OCI-LY7 (cell line): Measurements from ENCODE around the gene HEMGN. TPM values are rescaled to one million over a fixed set of nuclear protein-coding genes. Genes with fewer than 3 reads are reported as not detected.
A peak's percentile ranks its signal among the peaks of the same experiment; 100 is the strongest.

Source experiments
- BruUV-seq: library from RNA; stranded (reverse); fragments of 400-500 nt; replicated peaks from 2 replicates; lab custom pipeline; 2021; lab: Mats Ljungman, UMichigan
- CTCF ChIA-PET: fragments of 300-600 bp; sonication (Branson Sonifier 250); formaldehyde crosslinking; loops from one replicate; lab custom pipeline; 2022; ENCODE audit warnings: antibody characterized with exemption; ENCODE audit not compliant: unreplicated experiment; lab: Charles Lee
- POLR2A ChIA-PET: fragments of 300-600 bp; sonication (Branson Sonifier 250); formaldehyde crosslinking; loops from one replicate; lab custom pipeline; 2022; ENCODE audit warnings: antibody characterized with exemption; lab: Charles Lee
- DNase-seq: peaks from one replicate; pipeline ENCODE4 v3.0.0-alpha.2; 2015; ENCODE audit warnings: low spot score
- H2AFZ ChIP-seq: fragments of 200-600 bp; sonication (generic), shearing (Covaris generic); 2 replicates; pipeline ENCODE4 v1.6.1; 2014; ENCODE audit warnings: mild to moderate bottlenecking, antibody characterized with exemption, low read length, moderate library complexity
- H3K27ac ChIP-seq: fragments of 200-600 bp; sonication (generic); 2 replicates; pipeline ENCODE4 v1.5.1; 2014; ENCODE audit warnings: mixed run types, low read depth, mild to moderate bottlenecking, moderate library complexity, low read length, inconsistent platforms; ENCODE audit not compliant: poor library complexity, severe bottlenecking
- H3K36me3 ChIP-seq: fragments of 200-600 bp; sonication (generic); 2 replicates; pipeline ENCODE4 v1.6.1; 2014; ENCODE audit warnings: mild to moderate bottlenecking, antibody characterized with exemption, low read length, moderate library complexity, mixed read lengths; ENCODE audit not compliant: insufficient read depth
- H3K4me1 ChIP-seq: fragments of 200-600 bp; sonication (generic); 2 replicates; pipeline ENCODE4 v1.5.1; 2014; ENCODE audit warnings: mild to moderate bottlenecking, low read length; ENCODE audit not compliant: insufficient read depth, poor library complexity, severe bottlenecking
- H3K4me2 ChIP-seq: fragments of 200-600 bp; sonication (generic); 2 replicates; pipeline ENCODE4 v1.6.1; 2014; ENCODE audit warnings: mild to moderate bottlenecking, low read length
- H3K4me3 ChIP-seq: fragments of 200-600 bp; sonication (generic); 2 replicates; pipeline ENCODE4 v1.5.1; 2014; ENCODE audit warnings: mild to moderate bottlenecking, low read depth, low read length; ENCODE audit not compliant: poor library complexity, severe bottlenecking
- H3K79me2 ChIP-seq: fragments of 200-600 bp; sonication (generic); 2 replicates; pipeline ENCODE4 v1.6.1; 2016; ENCODE audit warnings: low read depth, mild to moderate bottlenecking, low read length, moderate library complexity, mixed read lengths; ENCODE audit not compliant: insufficient read depth
- H3K9me2 ChIP-seq: fragments of 200-600 bp; sonication (generic); 2 replicates; pipeline ENCODE4 v1.6.1; 2016; ENCODE audit warnings: mild to moderate bottlenecking, low read length, mixed read lengths; ENCODE audit not compliant: insufficient read depth
- H3K9me3 ChIP-seq: fragments of 200-600 bp; sonication (generic); 2 replicates; pipeline ENCODE4 v1.6.1; 2014; ENCODE audit warnings: mild to moderate bottlenecking, mixed run types, low read length, mixed read lengths
- H4K20me1 ChIP-seq: fragments of 200-600 bp; sonication (generic); 2 replicates; pipeline ENCODE4 v1.6.1; 2014; ENCODE audit warnings: mild to moderate bottlenecking, antibody characterized with exemption, low read length, moderate library complexity, mixed read lengths; ENCODE audit not compliant: insufficient read depth
- CTCF ChIP-seq: fragments of 200-600 bp; sonication (generic); conservative IDR thresholded peaks from 2 replicates; pipeline ENCODE4 v1.5.1; 2014; ENCODE audit warnings: mild to moderate bottlenecking, antibody characterized with exemption, low read length, moderate library complexity, mixed read lengths
- EZH2phosphoT487 ChIP-seq: fragments of 200-600 bp; sonication (generic); IDR thresholded peaks from 2 replicates; pipeline ENCODE4 v1.6.1; 2018; ENCODE audit warnings: low read depth, borderline replicate concordance, mild to moderate bottlenecking, mixed run types, antibody characterized with exemption, low read length, moderate library complexity, mixed read lengths
- intact Hi-C: fragments of 100-400 bp; cut with micrococcal nuclease; formaldehyde crosslinking; loops from one replicate; pipeline ENCODE4 v1.10.0; 2022; ENCODE audit not compliant: unreplicated experiment
- total RNA-seq, 2 experiments: library from RNA; depleted of rRNA in 1 of 2; stranded (reverse); fragments of >200 nt in 1 of 2; shearing (Covaris generic) in 1 of 2; gene quantifications; 2 replicates each; pipeline ENCODE4 v1.2.3, GENCODE V29; 2014 to 2022

The HEMGN gene
- total RNA-seq, 2 experiments from 2014 or later = 3.8 to 5.4 TPM

- Histone ChIP-seq H3K79me2 (no peaks in the 10 kb centered on the region), H3K4me2 (no peak overlapping the region), H2AFZ (no peak overlapping the region)
Measured at GRCh38 chr9:97895695-97896332, 42.2 kb downstream of the HEMGN start.

GRCh38 chr9:97895211-97895610, 42.8 kb downstream of the HEMGN start:
- no peaks in the 10 kb centered on the region for H3K9me3 ChIP-seq
- no TSS peak for BruUV-seq
- no peaks in the 10 kb centered on the region for H3K36me3 ChIP-seq
- ChIA-PET CTCF (no interaction called here), POLR2A (no interaction called here)
- H3K79me2 ChIP-seq = no peaks in the 10 kb centered on the region
- no peaks in the 10 kb centered on the region for H4K20me1 ChIP-seq
- no peak for TF ChIP-seq EZH2phosphoT487
- TF ChIP-seq CTCF = no peak
- H3K4me2 ChIP-seq = no peak overlapping the region
- H3K27ac ChIP-seq = no peak overlapping the region
- intact Hi-C loops = no loop called here
- no peak overlapping the region for H3K4me3 ChIP-seq
- no peaks in the 10 kb centered on the region for H3K4me1 ChIP-seq
- H3K9me2 ChIP-seq = no peaks in the 10 kb centered on the region
- H2AFZ ChIP-seq = no peak overlapping the region
- DNase-seq = no peak

More at GRCh38 chr9:97895695-97896332, 42.2 kb downstream of the HEMGN start:
- DNase-seq = peak; percentile 37
- H3K4me1 ChIP-seq = no peaks in the 10 kb centered on the region
- H3K4me3 ChIP-seq = no peak overlapping the region
- no TSS peak for BruUV-seq
- H3K27ac ChIP-seq = no peak overlapping the region
- H4K20me1 ChIP-seq = no peaks in the 10 kb centered on the region
- intact Hi-C loops = no loop called here
- no peaks in the 10 kb centered on the region for H3K9me2 ChIP-seq
- H3K36me3 ChIP-seq = no peaks in the 10 kb centered on the region
- ChIA-PET POLR2A (no interaction called here), CTCF (no interaction called here)
- TF ChIP-seq CTCF (peak; percentile 65), EZH2phosphoT487 (no peak)
- H3K9me3 ChIP-seq = no peaks in the 10 kb centered on the region

DNA sequence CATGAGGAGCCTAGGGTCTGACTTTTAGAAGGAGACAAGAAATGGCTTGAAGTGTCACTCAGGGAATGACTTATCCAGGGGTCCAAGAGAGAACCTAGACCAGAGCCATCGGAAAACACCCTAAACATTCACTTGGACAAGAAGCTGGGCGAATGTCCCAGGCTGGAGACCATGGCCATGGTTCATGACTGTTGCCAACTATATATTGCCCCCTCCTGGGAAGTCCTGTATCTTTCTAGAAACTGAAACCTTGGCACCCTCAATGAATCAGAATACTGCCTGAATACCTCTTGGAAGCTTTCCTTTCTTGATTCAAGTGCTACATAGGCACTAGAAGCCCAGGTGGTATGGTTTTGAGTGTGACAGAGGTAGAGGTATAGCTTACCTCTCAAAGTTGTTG, 45.6 kb downstream of the HEMGN start:
- TF ChIP-seq CTCF (0 out of 2 replicates have a peak, but pooled peaks have one; percentile 16), EZH2phosphoT487 (no peak)
- Histone ChIP-seq H4K20me1 (no peaks in the 10 kb centered on the region), H3K4me2 (no peak overlapping the region), H3K4me3 (no peak overlapping the region), H3K79me2 (no peaks in the 10 kb centered on the region), H3K9me3 (no peaks in the 10 kb centered on the region), H2AFZ (no peak overlapping the region), H3K27ac (no peak overlapping the region), H3K36me3 (no peaks in the 10 kb centered on the region), H3K4me1 (no peaks in the 10 kb centered on the region), H3K9me2 (no peaks in the 10 kb centered on the region)
- ChIA-PET POLR2A (no interaction called here), CTCF (no interaction called here)
- BruUV-seq = no TSS peak
- intact Hi-C loops = no loop called here
- no peak for DNase-seq
